MM.1S (cell line): ENCODE data around the gene LRRC8A.
"Not testable (repeated sequence)": the region's sequence is repeated elsewhere in the genome, so short reads cannot be mapped to it uniquely, and the experiment has no call there.

Experiments
- DNase-seq: peaks from one replicate; pipeline ENCODE4 v3.0.0-alpha.2; 2015
- H2AFZ ChIP-seq: fragments of 300-600 bp; sonication (generic); 2 replicates; pipeline ENCODE4 v1.6.0; 2016; ENCODE audit warnings: antibody characterized with exemption, low read length
- H3F3A ChIP-seq: fragments of 300-600 bp; sonication (generic); 2 replicates; pipeline ENCODE4 v1.6.1; 2016; ENCODE audit warnings: mild to moderate bottlenecking, antibody characterized with exemption, low read length, moderate library complexity, mixed read lengths; ENCODE audit not compliant: insufficient read depth
- H3K27ac ChIP-seq: fragments of 300-600 bp; sonication (generic); 2 replicates; pipeline ENCODE4 v1.5.1; 2016; ENCODE audit warnings: mild to moderate bottlenecking, low read length
- H3K27me3 ChIP-seq: fragments of 300-600 bp; sonication (generic); replicated peaks from 2 replicates; pipeline ENCODE4 v1.6.0; 2016; ENCODE audit warnings: low read length; ENCODE audit not compliant: insufficient read depth
- H3K36me3 ChIP-seq: fragments of 300-600 bp; sonication (generic); replicated peaks from 2 replicates; pipeline ENCODE4 v1.6.1; 2016; ENCODE audit warnings: mild to moderate bottlenecking, low read length, mixed read lengths; ENCODE audit not compliant: insufficient read depth
- H3K4me1 ChIP-seq: fragments of 300-600 bp; sonication (generic); 2 replicates; pipeline ENCODE4 v1.6.1; 2016; ENCODE audit warnings: low read length, mixed read lengths
- H3K4me2 ChIP-seq: fragments of 300-600 bp; sonication (generic); 2 replicates; pipeline ENCODE4 v1.6.0; 2016; ENCODE audit warnings: low read depth, low read length
- H3K4me3 ChIP-seq: fragments of 300-600 bp; sonication (generic); 2 replicates; pipeline ENCODE4 v1.5.1; 2016; ENCODE audit warnings: low read length, mixed read lengths
- H3K79me2 ChIP-seq: fragments of 300-600 bp; sonication (generic); 2 replicates; pipeline ENCODE4 v1.6.1; 2016; ENCODE audit warnings: mixed run types, low read length, mixed read lengths
- H3K9ac ChIP-seq: fragments of 300-600 bp; sonication (generic); 2 replicates; pipeline ENCODE4 v1.6.1; 2016; ENCODE audit warnings: low read length, mixed read lengths
- H3K9me2 ChIP-seq: fragments of 300-600 bp; sonication (generic); replicated peaks from 2 replicates; pipeline ENCODE4 v1.6.1; 2016; ENCODE audit warnings: mild to moderate bottlenecking, low read length, mixed read lengths; ENCODE audit not compliant: insufficient read depth
- H3K9me3 ChIP-seq: fragments of 300-600 bp; sonication (generic); replicated peaks from 2 replicates; pipeline ENCODE4 v1.6.1; 2016; ENCODE audit warnings: mild to moderate bottlenecking, low read length, mixed read lengths; ENCODE audit not compliant: insufficient read depth
- H4K20me1 ChIP-seq: fragments of 300-600 bp; sonication (generic); 2 replicates; pipeline ENCODE4 v1.6.1; 2016; ENCODE audit warnings: mild to moderate bottlenecking, low read length, moderate library complexity, mixed read lengths; ENCODE audit not compliant: insufficient read depth
- EZH2 ChIP-seq: fragments of 300-600 bp; sonication (generic); optimal IDR thresholded peaks from 2 replicates; pipeline ENCODE3; 2017; ENCODE audit warnings: low read depth, mild to moderate bottlenecking, antibody characterized with exemption, low read length, mixed read lengths
- EZH2phosphoT487 ChIP-seq: fragments of 300-600 bp; sonication (generic); IDR thresholded peaks from 2 replicates; pipeline ENCODE4 v1.6.1; 2018; ENCODE audit warnings: antibody characterized with exemption, low read length
- TF ChIP-seq, protein P1 (sequence below): fragments of 300-600 bp; sonication (generic); IDR thresholded peaks from 2 replicates; pipeline ENCODE4 v1.5.1; 2016; ENCODE audit warnings: antibody characterized with exemption, low read length, mixed read lengths

Gene LRRC8A

DNA sequence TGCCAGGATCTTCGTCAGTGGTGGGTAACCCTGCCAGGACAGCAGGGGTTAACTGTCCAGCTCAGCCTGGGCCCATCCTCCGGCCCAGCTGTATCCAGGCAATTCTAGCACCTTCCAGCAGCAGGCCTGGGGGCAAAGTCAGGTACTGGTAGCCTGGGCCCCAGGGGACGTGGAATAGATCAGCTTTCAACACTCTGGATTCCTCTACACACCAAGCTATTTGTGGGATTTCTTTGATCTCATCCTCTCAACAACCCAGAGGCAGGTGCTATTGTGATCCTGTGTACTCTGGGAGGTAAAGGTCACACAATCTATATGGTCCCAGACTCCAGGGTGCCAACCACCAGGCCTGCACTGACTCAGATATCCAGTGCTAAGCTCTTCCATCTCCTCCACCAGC, 43.6 kb upstream of the LRRC8A start:
- Histone ChIP-seq H3K4me3 (no peak overlapping the region), H3K9me2 (no peaks in the 10 kb centered on the region), H3F3A (no peaks in the 10 kb centered on the region), H3K36me3 (no peaks in the 10 kb centered on the region), H2AFZ (no peak overlapping the region), H3K27ac (no peak overlapping the region), H4K20me1 (no peaks in the 10 kb centered on the region), H3K27me3 (no peaks in the 10 kb centered on the region), H3K4me2 (no peak overlapping the region), H3K4me1 (no peaks in the 10 kb centered on the region), H3K9ac (no peak overlapping the region), H3K9me3 (no peaks in the 10 kb centered on the region), H3K79me2 (no peaks in the 10 kb centered on the region)
- no peak for DNase-seq
- TF ChIP-seq EZH2phosphoT487 (no peak), EZH2 (no peak)
- TF ChIP-seq, protein P1, sequence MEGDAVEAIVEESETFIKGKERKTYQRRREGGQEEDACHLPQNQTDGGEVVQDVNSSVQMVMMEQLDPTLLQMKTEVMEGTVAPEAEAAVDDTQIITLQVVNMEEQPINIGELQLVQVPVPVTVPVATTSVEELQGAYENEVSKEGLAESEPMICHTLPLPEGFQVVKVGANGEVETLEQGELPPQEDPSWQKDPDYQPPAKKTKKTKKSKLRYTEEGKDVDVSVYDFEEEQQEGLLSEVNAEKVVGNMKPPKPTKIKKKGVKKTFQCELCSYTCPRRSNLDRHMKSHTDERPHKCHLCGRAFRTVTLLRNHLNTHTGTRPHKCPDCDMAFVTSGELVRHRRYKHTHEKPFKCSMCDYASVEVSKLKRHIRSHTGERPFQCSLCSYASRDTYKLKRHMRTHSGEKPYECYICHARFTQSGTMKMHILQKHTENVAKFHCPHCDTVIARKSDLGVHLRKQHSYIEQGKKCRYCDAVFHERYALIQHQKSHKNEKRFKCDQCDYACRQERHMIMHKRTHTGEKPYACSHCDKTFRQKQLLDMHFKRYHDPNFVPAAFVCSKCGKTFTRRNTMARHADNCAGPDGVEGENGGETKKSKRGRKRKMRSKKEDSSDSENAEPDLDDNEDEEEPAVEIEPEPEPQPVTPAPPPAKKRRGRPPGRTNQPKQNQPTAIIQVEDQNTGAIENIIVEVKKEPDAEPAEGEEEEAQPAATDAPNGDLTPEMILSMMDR: no peak

DNA sequence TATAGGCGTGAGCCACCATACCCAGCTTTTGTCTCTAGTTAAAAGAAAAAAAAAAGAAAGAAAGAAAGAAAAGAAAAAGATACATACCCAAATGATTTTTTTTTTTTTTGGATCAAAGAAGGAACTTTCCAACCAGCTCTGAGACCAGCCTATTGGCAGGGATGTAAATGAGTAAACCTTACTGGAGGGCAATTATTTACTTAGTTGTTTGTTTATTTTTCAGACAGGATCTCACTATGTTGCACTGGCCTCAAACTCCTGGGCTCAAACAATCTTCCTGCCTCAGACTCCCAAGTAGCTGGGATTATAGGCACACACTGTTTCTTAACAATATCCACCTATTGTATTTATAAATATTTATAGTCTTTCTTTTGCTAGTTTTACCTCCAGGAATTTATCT, 41.4 kb upstream of the LRRC8A start:
- no peaks in the 10 kb centered on the region for H3K79me2 ChIP-seq
- no peaks in the 10 kb centered on the region for H3K9me3 ChIP-seq
- TF ChIP-seq EZH2phosphoT487 (no peak), EZH2 (no peak)
- TF ChIP-seq, protein P1: no peak
- no peaks in the 10 kb centered on the region for H3K36me3 ChIP-seq
- H4K20me1 ChIP-seq: no peaks in the 10 kb centered on the region
- no peak overlapping the region for H2AFZ ChIP-seq
- no peak overlapping the region for H3K9ac ChIP-seq
- no peaks in the 10 kb centered on the region for H3K27me3 ChIP-seq
- H3K4me1 ChIP-seq: no peaks in the 10 kb centered on the region
- no peak overlapping the region for H3K27ac ChIP-seq
- H3F3A ChIP-seq: no peaks in the 10 kb centered on the region
- H3K4me3 ChIP-seq: no peak overlapping the region
- DNase-seq: no peak
- no peak overlapping the region for H3K4me2 ChIP-seq
- H3K9me2 ChIP-seq: no peaks in the 10 kb centered on the region

- Histone ChIP-seq H3K79me2 (no peaks in the 10 kb centered on the region), H3K9me3 (no peaks in the 10 kb centered on the region), H3K4me2 (no peak overlapping the region), H3K9ac (no peak overlapping the region), H3K27ac (no peak overlapping the region), H3F3A (no peaks in the 10 kb centered on the region), H3K9me2 (no peaks in the 10 kb centered on the region), H2AFZ (no peak overlapping the region), H3K27me3 (no peaks in the 10 kb centered on the region), H3K4me1 (no peaks in the 10 kb centered on the region), H3K36me3 (no peaks in the 10 kb centered on the region), H3K4me3 (no peak overlapping the region), H4K20me1 (no peaks in the 10 kb centered on the region)
- TF ChIP-seq, protein P1: no peak
- no peak for TF ChIP-seq EZH2
- no peak for TF ChIP-seq EZH2phosphoT487
- DNase-seq: no peak
Observed at GRCh38 chr9:128841694-128842492, 40.0 kb upstream of the LRRC8A start.

DNA sequence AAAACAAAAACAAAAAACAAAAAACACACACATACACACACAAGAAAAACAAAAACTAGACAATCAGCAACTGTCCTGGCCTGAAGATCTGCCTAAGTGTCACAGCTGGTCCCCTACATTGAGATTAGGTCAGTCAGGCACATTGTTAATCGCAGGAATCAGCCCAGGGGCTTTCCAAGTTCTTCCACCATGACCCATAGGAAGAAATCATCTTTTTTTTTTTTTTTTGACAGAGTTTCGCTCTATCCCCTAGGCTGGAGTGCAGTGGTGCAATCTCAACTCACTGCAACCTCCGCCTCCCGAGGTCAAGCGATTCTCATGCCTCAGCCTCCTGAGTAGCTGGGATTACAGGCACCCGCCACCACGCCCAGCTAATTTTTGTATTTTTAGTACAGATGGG, 38.8 kb upstream of the LRRC8A start:
- not testable (repeated sequence) for H3K27me3 ChIP-seq, H3K4me3 ChIP-seq, H3F3A ChIP-seq, H3K4me1 ChIP-seq, H3K27ac ChIP-seq, DNase-seq, H4K20me1 ChIP-seq, H3K36me3 ChIP-seq, H3K9me3 ChIP-seq, H3K9ac ChIP-seq, H3K4me2 ChIP-seq, H3K9me2 ChIP-seq, H3K79me2 ChIP-seq, H2AFZ ChIP-seq
